H1 (cell line): Measurements from ENCODE around the gene IP6K3. TPM values are rescaled to one million over a fixed set of nuclear protein-coding genes. Genes with fewer than 3 reads are reported as not detected.

Experiments used
- BCL11A ChIP-seq, 2 experiments: IDR thresholded peaks; one replicate each; pipeline ENCODE4 v1.6.1; 2011; ENCODE audit warnings: low read depth in 2 of 2, low read length in 2 of 2, mild to moderate bottlenecking in 2 of 2
- BRCA1 ChIP-seq: IDR thresholded peaks from 2 replicates; pipeline ENCODE4 v1.6.1; 2012; ENCODE audit warnings: low read depth, low read length, improper control_type of control experiment
- CHD1 ChIP-seq: IDR thresholded peaks from 2 replicates; pipeline ENCODE4 v1.6.1; 2012; ENCODE audit warnings: low read depth, low read length, improper control_type of control experiment
- CHD2 ChIP-seq: IDR thresholded peaks from 2 replicates; pipeline ENCODE4 v1.6.1; 2012; ENCODE audit warnings: low read length, improper control_type of control experiment
- CREB1 ChIP-seq: IDR thresholded peaks from 2 replicates; pipeline ENCODE4 v1.6.1; 2012; ENCODE audit warnings: inconsistent platforms
- CTCF ChIP-seq, 3 experiments: IDR thresholded peaks; 1 replicate in 2 of 3; 2 replicates in 1 of 3; pipeline versions ENCODE4 v1.5.1 to v1.6.1; 2011; ENCODE audit warnings: low read length in 3 of 3, mild to moderate bottlenecking in 3 of 3, inconsistent platforms in 2 of 3, low read depth in 1 of 3, moderate library complexity in 1 of 3; ENCODE audit not compliant: insufficient read depth in 1 of 3; ENCODE audit errors: control extremely low read depth in 1 of 3
- E2F6 ChIP-seq: IDR thresholded peaks from 2 replicates; pipeline ENCODE4 v1.6.1; 2012; ENCODE audit warnings: inconsistent platforms
- EGR1 ChIP-seq: IDR thresholded peaks from 2 replicates; pipeline ENCODE4 v1.6.1; 2011; ENCODE audit warnings: low read depth, low read length, borderline replicate concordance
- EP300 ChIP-seq, 2 experiments: IDR thresholded peaks; 1 replicate in 1 of 2; 2 replicates in 1 of 2; pipeline ENCODE4 v1.6.1; 2011 to 2012; ENCODE audit warnings: low read depth in 2 of 2, low read length in 2 of 2, mild to moderate bottlenecking in 2 of 2, borderline replicate concordance in 1 of 2, inconsistent platforms in 1 of 2, moderate library complexity in 1 of 2
- HDAC2 ChIP-seq, 2 experiments: fragments of 300-600 bp in 1 of 2; sonication (generic) in 1 of 2; IDR thresholded peaks; 2 replicates each; pipeline ENCODE4 v1.6.1; 2011 to 2012; ENCODE audit warnings: low read depth in 2 of 2, low read length in 2 of 2, mild to moderate bottlenecking in 2 of 2, moderate library complexity in 2 of 2, borderline replicate concordance in 1 of 2, inconsistent platforms in 1 of 2
- HDAC6 ChIP-seq: IDR thresholded peaks from one replicate; pipeline ENCODE4 v1.7.1; 2012; ENCODE audit warnings: low read depth, mild to moderate bottlenecking, inconsistent platforms, low read length, moderate library complexity
- KDM1A ChIP-seq: fragments of 200-600, 300-600 bp; sonication (generic); IDR thresholded peaks from 2 replicates; pipeline ENCODE4 v1.7.1; 2016; ENCODE audit warnings: mild to moderate bottlenecking, low read length, borderline replicate concordance
- KDM4A ChIP-seq: IDR thresholded peaks from one replicate; pipeline ENCODE4 v1.7.1; 2012; ENCODE audit warnings: low read depth, mild to moderate bottlenecking, moderate library complexity, low read length, inconsistent platforms; ENCODE audit not compliant: severe bottlenecking
- POLR2AphosphoS5 ChIP-seq: IDR thresholded peaks from 2 replicates; pipeline ENCODE4 v1.6.1; 2011; ENCODE audit warnings: low read depth, low read length
- SAP30 ChIP-seq: fragments of 300-600 bp; sonication (generic); IDR thresholded peaks from 2 replicates; pipeline ENCODE4 v1.7.1; 2012; ENCODE audit warnings: low read length, moderate library complexity, mild to moderate bottlenecking, inconsistent platforms; ENCODE audit not compliant: insufficient read depth, insufficient replicate concordance
- SIN3A ChIP-seq, 2 experiments: IDR thresholded peaks in 1 of 2; conservative IDR thresholded peaks in 1 of 2; 2 replicates each; pipeline ENCODE4 v1.6.1; 2011 to 2012; ENCODE audit warnings: low read length in 2 of 2, improper control_type of control experiment in 1 of 2, low read depth in 1 of 2, mild to moderate bottlenecking in 1 of 2
- SP1 ChIP-seq: IDR thresholded peaks from 2 replicates; pipeline ENCODE4 v1.6.1; 2011; ENCODE audit warnings: low read depth, low read length
- TBP ChIP-seq: IDR thresholded peaks from 2 replicates; pipeline ENCODE4 v1.6.1; 2011; ENCODE audit warnings: low read depth, low read length, improper control_type of control experiment
- TEAD4 ChIP-seq: IDR thresholded peaks from 2 replicates; pipeline ENCODE4 v1.6.1; 2012; ENCODE audit warnings: low read depth, low read length, inconsistent platforms, mixed read lengths
- YY1 ChIP-seq: IDR thresholded peaks from 2 replicates; pipeline ENCODE4 v1.6.1; 2011; ENCODE audit warnings: low read depth, mild to moderate bottlenecking, low read length
- polyA plus RNA-seq, 7 experiments: library from polyadenylated mRNA; depleted of rRNA in 3 of 7; stranded (reverse) in 5 of 7; unstranded in 2 of 7; fragments of >200 nt in 5 of 7; fragments of 200-250 nt in 2 of 7; gene quantifications; 1 replicate in 5 of 7; 2 replicates in 1 of 7; 4 replicates in 1 of 7; pipeline versions ENCODE4 v1.2.1 to v1.2.3, GENCODE V29; 2011 to 2013; ENCODE audit warnings: missing spikeins in 2 of 7, mixed read lengths in 2 of 7
- total RNA-seq: library from RNA; stranded (reverse); fragmentation: NEBNext Ultra II Directional; extraction: Animal tissue kit (Norgen Biotek cat#: 25700); gene quantifications from 2 replicates; pipeline ENCODE4 v1.2.1, GENCODE V29; 2021

IP6K3 gene
- total and polyA plus RNA-seq, 2 of the 8 experiments (the other 6 are each of a cell fraction or from before 2014, with no cell fraction given), result 0.22 to 0.73 TPM

GRCh38 chr6:33788694-33789549 lies 42.2 kb upstream of the IP6K3 start, which contains the start of gene LEMD2 (continued):
- no peak for TF ChIP-seq E2F6
- TF ChIP-seq TBP, result peak; percentile 57; the same call in 1 of the 2 replicates
- 0 out of 2 replicates have a peak, but pooled peaks have one; percentile 14 for TF ChIP-seq EGR1
- no peak; a peak in 1 of 4 replicates for TF ChIP-seq HDAC2 (IDR thresholded peaks at IDR 0.05; ENCODE audit: borderline replicate concordance in 1 of 2, low read depth in 2 of 2, low read length in 2 of 2)
- TF ChIP-seq HDAC6, result no peak
- TF ChIP-seq BRCA1, result no peak; the same call in 1 of the 2 replicates
- TF ChIP-seq CHD1, result no peak
- TF ChIP-seq KDM4A, result peak; percentile 40
- TF ChIP-seq SAP30, result peak; percentile 75
- no peak for TF ChIP-seq EP300 (IDR thresholded peaks at IDR 0.05; ENCODE audit: borderline replicate concordance in 1 of 2, low read depth in 2 of 2, low read length in 2 of 2)
- TF ChIP-seq YY1, result peak; percentile 100
- TF ChIP-seq CREB1, result peak; percentile 83; the same call in 1 of the 2 replicates
- no peak for TF ChIP-seq TEAD4
- peak in 1 of 2 experiments; percentile 88; a peak in 2 of 4 replicates for TF ChIP-seq SIN3A (conservative IDR thresholded peaks at IDR 0.05 in 1 of 2, IDR thresholded peaks at IDR 0.05 in 1 of 2; ENCODE audit: low read depth in 1 of 2, low read length in 2 of 2)
- TF ChIP-seq CHD2, result no peak
- no peak for TF ChIP-seq BCL11A (IDR thresholded peaks at IDR 0.05; ENCODE audit: low read depth in 2 of 2, low read length in 2 of 2)
- TF ChIP-seq POLR2AphosphoS5, result peak; percentile 96
- 0 out of 4 replicates have a peak, but pooled peaks of 1 of the 3 experiments have one; percentile 2 for TF ChIP-seq CTCF (IDR thresholded peaks at IDR 0.05; ENCODE audit: control extremely low read depth in 1 of 3, insufficient read depth in 1 of 3, low read depth in 1 of 3, low read length in 3 of 3)
- no peak for TF ChIP-seq KDM1A
- TF ChIP-seq SP1, result no peak
